ENCODE results near the gene UBAP2.

DNA sequence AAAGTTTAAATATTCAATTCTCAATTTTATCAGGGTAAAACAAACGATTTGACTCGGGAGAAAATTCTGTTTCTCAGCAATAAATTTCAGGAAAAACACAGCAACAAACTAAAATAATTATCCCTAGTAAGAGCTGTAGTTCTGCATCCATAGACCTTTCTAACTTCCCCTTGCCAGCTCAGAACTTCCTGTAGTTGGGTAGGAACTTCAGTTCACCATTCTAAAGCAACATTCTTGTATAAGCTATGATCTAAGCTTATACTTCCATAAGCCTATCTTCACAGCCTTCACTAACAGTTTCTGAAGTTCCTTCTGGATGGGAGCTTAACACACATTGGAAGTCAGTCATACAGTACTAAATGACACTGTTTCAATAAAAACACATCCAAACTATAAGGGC is 96.6 kb downstream of the UBAP2 start:
- TF ChIP-seq, protein P1, sequence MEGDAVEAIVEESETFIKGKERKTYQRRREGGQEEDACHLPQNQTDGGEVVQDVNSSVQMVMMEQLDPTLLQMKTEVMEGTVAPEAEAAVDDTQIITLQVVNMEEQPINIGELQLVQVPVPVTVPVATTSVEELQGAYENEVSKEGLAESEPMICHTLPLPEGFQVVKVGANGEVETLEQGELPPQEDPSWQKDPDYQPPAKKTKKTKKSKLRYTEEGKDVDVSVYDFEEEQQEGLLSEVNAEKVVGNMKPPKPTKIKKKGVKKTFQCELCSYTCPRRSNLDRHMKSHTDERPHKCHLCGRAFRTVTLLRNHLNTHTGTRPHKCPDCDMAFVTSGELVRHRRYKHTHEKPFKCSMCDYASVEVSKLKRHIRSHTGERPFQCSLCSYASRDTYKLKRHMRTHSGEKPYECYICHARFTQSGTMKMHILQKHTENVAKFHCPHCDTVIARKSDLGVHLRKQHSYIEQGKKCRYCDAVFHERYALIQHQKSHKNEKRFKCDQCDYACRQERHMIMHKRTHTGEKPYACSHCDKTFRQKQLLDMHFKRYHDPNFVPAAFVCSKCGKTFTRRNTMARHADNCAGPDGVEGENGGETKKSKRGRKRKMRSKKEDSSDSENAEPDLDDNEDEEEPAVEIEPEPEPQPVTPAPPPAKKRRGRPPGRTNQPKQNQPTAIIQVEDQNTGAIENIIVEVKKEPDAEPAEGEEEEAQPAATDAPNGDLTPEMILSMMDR (IDR thresholded peaks at IDR 0.05): no peak
- no peak for TF ChIP-seq EZH2 (IDR thresholded peaks at IDR 0.05; ENCODE audit: borderline replicate concordance, insufficient read depth, low read depth, low read length, poor library complexity, severe bottlenecking)
